HG02970 (cell line): Measurements from ENCODE around the gene KY.

Experiments used
- ATAC-seq: cut with Tn5 transposase; IDR thresholded peaks from one replicate; pipeline ENCODE4 v1.9.1; 2021; ENCODE audit warnings: mild to moderate bottlenecking, moderate library complexity, moderate number of reproducible peaks; ENCODE audit not compliant: unreplicated experiment, low FRiP score

KY gene

GRCh38 chr3:134650431-134651346, at the start of gene KY:
KY (minus strand) TSS chr3:134651022; CDS start chr3:134650960, 62 bp downstream.
- no peak for ATAC-seq

- no peak for ATAC-seq
Observed at GRCh38 chr3:134699721-134700120, 48.9 kb upstream of the KY start.

- no peak for ATAC-seq
Observed at GRCh38 chr3:134699141-134699711, 48.4 kb upstream of the KY start.

GRCh38 chr3:134697830-134698689, 47.2 kb upstream of the KY start:
- ATAC-seq, result no peak

- ATAC-seq, result no peak
Observed at GRCh38 chr3:134696155-134696554, 45.3 kb upstream of the KY start.

GRCh38 chr3:134694946-134695543, 44.2 kb upstream of the KY start:
- ATAC-seq, result no peak

- no peak for ATAC-seq
Observed at GRCh38 chr3:134694466-134694865, 43.6 kb upstream of the KY start.

GRCh38 chr3:134693804-134694203, 43.0 kb upstream of the KY start:
- ATAC-seq, result no peak

- no peak for ATAC-seq
Observed at GRCh38 chr3:134693226-134693625, 42.4 kb upstream of the KY start.

GRCh38 chr3:134690226-134690625, 39.4 kb upstream of the KY start:
- ATAC-seq, result no peak

- no peak for ATAC-seq
Observed at GRCh38 chr3:134687642-134688041, 36.8 kb upstream of the KY start.

GRCh38 chr3:134685929-134686802, 35.3 kb upstream of the KY start:
- ATAC-seq, result no peak

- ATAC-seq, result no peak
Observed at GRCh38 chr3:134682196-134682880, 31.5 kb upstream of the KY start.

- ATAC-seq, result no peak
Observed at GRCh38 chr3:134681522-134681900, 30.7 kb upstream of the KY start.

GRCh38 chr3:134680796-134681521, 30.1 kb upstream of the KY start:
- ATAC-seq, result no peak

GRCh38 chr3:134677987-134678308, 27.1 kb upstream of the KY start:
- no peak for ATAC-seq

- no peak for ATAC-seq
Observed at GRCh38 chr3:134677196-134677986, 26.6 kb upstream of the KY start.

- no peak for ATAC-seq
Observed at GRCh38 chr3:134675726-134676256, 25.0 kb upstream of the KY start.
